HG02938 (cell line): ENCODE data around the gene TRAPPC3.

Experiments
- ATAC-seq: cut with Tn5 transposase; IDR thresholded peaks from one replicate; pipeline ENCODE4 v1.9.1; 2021; ENCODE audit warnings: mild to moderate bottlenecking, moderate library complexity; ENCODE audit not compliant: unreplicated experiment

TRAPPC3 gene

DNA sequence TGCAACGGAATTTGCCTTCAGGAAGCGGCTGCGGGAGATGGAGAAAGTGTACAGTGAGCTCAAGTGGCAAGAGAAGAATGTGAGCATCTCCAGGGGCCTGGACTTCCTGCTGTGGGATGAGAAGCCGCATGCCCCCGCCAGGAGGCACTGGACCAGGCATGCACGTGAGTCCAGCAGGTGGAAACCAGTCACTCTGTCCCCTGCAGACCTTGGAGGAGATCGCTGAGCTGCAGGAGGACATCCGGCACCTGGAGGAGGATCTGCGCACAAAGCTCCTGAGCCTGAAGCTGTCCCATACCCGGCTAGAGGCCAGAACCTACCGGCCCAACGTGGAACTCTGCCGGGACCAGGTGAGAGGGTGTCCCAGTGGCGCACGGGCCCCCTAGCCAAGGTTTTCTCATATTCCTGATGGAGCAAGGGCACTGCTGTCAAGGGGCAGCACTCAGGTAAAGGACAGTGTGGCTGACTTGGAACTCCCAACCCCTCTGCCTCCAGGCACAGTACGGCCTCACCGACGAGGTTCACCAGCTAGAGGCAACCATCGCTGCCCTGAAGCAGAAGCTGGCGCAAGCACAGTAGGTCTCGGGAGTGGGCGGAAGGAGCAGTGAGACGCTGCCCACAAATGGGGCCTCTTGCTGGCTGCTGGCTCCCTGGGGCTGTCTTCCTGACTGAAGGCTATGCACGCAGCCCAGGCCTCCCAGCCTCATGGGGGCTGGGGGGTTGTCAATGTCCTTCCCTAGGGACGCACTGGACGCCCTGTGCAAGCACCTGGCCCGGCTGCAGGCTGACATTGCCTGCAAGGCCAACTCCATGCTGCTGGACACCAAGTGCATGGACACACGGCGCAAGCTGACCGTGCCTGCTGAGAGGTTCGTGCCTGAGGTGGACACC lies 61.8 kb downstream of the TRAPPC3 start:
- ATAC-seq, result no peak
